Measurements from ENCODE around the gene DNAJC5.

GRCh38 chr20:63973160-63973479 lies 78.2 kb downstream of the DNAJC5 start:
- TF ChIP-seq POLR2A (IDR thresholded peaks at IDR 0.05) = no peak
- TF ChIP-seq CTCF (IDR thresholded peaks at IDR 0.05) = no peak
- TF ChIP-seq EP300 (IDR thresholded peaks at IDR 0.05) = no peak
- TF ChIP-seq POLR2AphosphoS5 (IDR thresholded peaks at IDR 0.05) = no peak
